Measurements from ENCODE around the gene ITM2B.

The ITM2B gene

GRCh38 chr13:48252176-48252575, 19.2 kb downstream of the ITM2B start:
- no peaks in the 10 kb centered on the region for H3K4me1 ChIP-seq (ENCODE audit: control insufficient read depth, low read length)
- H4K20me1 ChIP-seq (ENCODE audit: control insufficient read depth, insufficient read depth, low read depth, low read length), result no peaks in the 10 kb centered on the region
- TF ChIP-seq EZH2phosphoT487 (IDR thresholded peaks at IDR 0.05; ENCODE audit: borderline replicate concordance, low read length) (no peak), CTCF (IDR thresholded peaks at IDR 0.05; ENCODE audit: low read depth, low read length, poor library complexity, severe bottlenecking) (no peak)
- H3K4me3 ChIP-seq (ENCODE audit: low read length), result no peak overlapping the region
- H3K4me2 ChIP-seq (ENCODE audit: low read length), result no peak overlapping the region
- H3F3A ChIP-seq (ENCODE audit: control insufficient read depth, insufficient read depth), result no peaks in the 10 kb centered on the region
- peaks cover 18% of the 10 kb centered on the region for H3K79me2 ChIP-seq (ENCODE audit: control insufficient read depth, low read length)
- H3K36me3 ChIP-seq (ENCODE audit: control insufficient read depth, low read length), result peaks cover 28% of the 10 kb centered on the region
- H3K9me3 ChIP-seq (ENCODE audit: control insufficient read depth, insufficient read depth, low read length), result no peaks in the 10 kb centered on the region
- no peak overlapping the region for H3K27ac ChIP-seq (ENCODE audit: low read depth, low read length)
- no peaks in the 10 kb centered on the region for H3K27me3 ChIP-seq (ENCODE audit: control insufficient read depth, low read length)
- H3K9me2 ChIP-seq (replicated peaks; ENCODE audit: control insufficient read depth, low read length), result no peaks in the 10 kb centered on the region

GRCh38 chr13:48253849-48254248, 20.8 kb downstream of the ITM2B start:
- no peaks in the 10 kb centered on the region for H3F3A ChIP-seq (ENCODE audit: control insufficient read depth, insufficient read depth)
- TF ChIP-seq EZH2phosphoT487 (IDR thresholded peaks at IDR 0.05; ENCODE audit: borderline replicate concordance, low read length) (no peak), CTCF (IDR thresholded peaks at IDR 0.05; ENCODE audit: low read depth, low read length, poor library complexity, severe bottlenecking) (no peak)
- peaks cover 14% of the 10 kb centered on the region for H3K79me2 ChIP-seq (ENCODE audit: control insufficient read depth, low read length)
- H3K4me2 ChIP-seq (ENCODE audit: low read length), result no peak overlapping the region
- H3K4me1 ChIP-seq (ENCODE audit: control insufficient read depth, low read length), result no peaks in the 10 kb centered on the region
- no peaks in the 10 kb centered on the region for H4K20me1 ChIP-seq (ENCODE audit: control insufficient read depth, insufficient read depth, low read depth, low read length)
- H3K27ac ChIP-seq (ENCODE audit: low read depth, low read length), result no peak overlapping the region
- no peak overlapping the region for H3K4me3 ChIP-seq (ENCODE audit: low read length)
- peaks cover 41% of the 10 kb centered on the region for H3K36me3 ChIP-seq (ENCODE audit: control insufficient read depth, low read length)
- H3K27me3 ChIP-seq (ENCODE audit: control insufficient read depth, low read length), result no peaks in the 10 kb centered on the region
- no peaks in the 10 kb centered on the region for H3K9me2 ChIP-seq (replicated peaks; ENCODE audit: control insufficient read depth, low read length)
- H3K9me3 ChIP-seq (ENCODE audit: control insufficient read depth, insufficient read depth, low read length), result no peaks in the 10 kb centered on the region

DNA sequence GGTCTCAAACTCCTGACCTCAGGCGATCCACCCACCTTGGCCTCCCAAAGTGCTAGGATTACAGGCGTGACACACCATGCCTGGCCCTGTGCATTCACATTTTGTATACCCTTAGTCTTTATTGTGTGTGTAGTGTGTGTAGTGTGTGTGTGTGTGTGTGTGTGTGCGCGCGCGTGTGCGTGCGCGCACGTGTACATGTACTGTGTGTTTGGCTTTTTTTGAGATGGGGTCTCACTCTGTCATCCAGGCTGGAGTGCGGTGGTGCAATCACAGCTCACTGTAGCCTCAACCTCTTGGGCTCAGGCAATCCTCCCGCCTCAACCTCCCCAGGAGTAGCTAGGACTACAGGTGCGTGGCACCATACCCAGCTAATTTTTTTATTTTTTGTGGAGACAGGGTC, 22.1 kb downstream of the ITM2B start:
- peaks cover 10% of the 10 kb centered on the region for H3K79me2 ChIP-seq (ENCODE audit: control insufficient read depth, low read length)
- no peaks in the 10 kb centered on the region for H3K4me1 ChIP-seq (ENCODE audit: control insufficient read depth, low read length)
- H3K4me2 ChIP-seq (ENCODE audit: low read length), result no peak overlapping the region
- H3K27me3 ChIP-seq (ENCODE audit: control insufficient read depth, low read length), result no peaks in the 10 kb centered on the region
- peaks cover 48% of the 10 kb centered on the region for H3K36me3 ChIP-seq (ENCODE audit: control insufficient read depth, low read length)
- no peak overlapping the region for H3K27ac ChIP-seq (ENCODE audit: low read depth, low read length)
- H3K9me3 ChIP-seq (ENCODE audit: control insufficient read depth, insufficient read depth, low read length), result no peaks in the 10 kb centered on the region
- no peaks in the 10 kb centered on the region for H4K20me1 ChIP-seq (ENCODE audit: control insufficient read depth, insufficient read depth, low read depth, low read length)
- no peak overlapping the region for H3K4me3 ChIP-seq (ENCODE audit: low read length)
- TF ChIP-seq EZH2phosphoT487 (IDR thresholded peaks at IDR 0.05; ENCODE audit: borderline replicate concordance, low read length), result no peak
- no peak for TF ChIP-seq CTCF (IDR thresholded peaks at IDR 0.05; ENCODE audit: low read depth, low read length, poor library complexity, severe bottlenecking)
- H3K9me2 ChIP-seq (replicated peaks; ENCODE audit: control insufficient read depth, low read length), result no peaks in the 10 kb centered on the region
- no peaks in the 10 kb centered on the region for H3F3A ChIP-seq (ENCODE audit: control insufficient read depth, insufficient read depth)

DNA sequence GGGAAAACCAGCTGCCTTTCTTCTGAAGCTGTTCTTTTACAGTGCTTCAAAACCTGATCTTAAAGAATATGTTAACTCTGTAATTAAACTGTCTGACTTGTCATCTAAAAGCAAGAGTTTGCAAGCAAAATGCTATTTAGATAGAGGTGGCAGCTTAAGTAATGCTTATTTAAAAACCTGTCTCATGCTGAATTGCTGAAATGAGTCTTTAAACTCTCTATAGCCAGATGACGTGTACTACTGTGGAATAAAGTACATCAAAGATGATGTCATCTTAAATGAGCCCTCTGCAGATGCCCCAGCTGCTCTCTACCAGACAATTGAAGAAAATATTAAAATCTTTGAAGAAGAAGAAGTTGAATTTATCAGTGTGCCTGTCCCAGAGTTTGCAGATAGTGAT, 22.9 kb downstream of the ITM2B start:
- Histone ChIP-seq H3K27me3 (ENCODE audit: control insufficient read depth, low read length) (no peaks in the 10 kb centered on the region), H3K4me1 (ENCODE audit: control insufficient read depth, low read length) (no peaks in the 10 kb centered on the region), H3K4me3 (ENCODE audit: low read length) (no peak overlapping the region), H4K20me1 (ENCODE audit: control insufficient read depth, insufficient read depth, low read depth, low read length) (no peaks in the 10 kb centered on the region), H3F3A (ENCODE audit: control insufficient read depth, insufficient read depth) (no peaks in the 10 kb centered on the region), H3K9me3 (ENCODE audit: control insufficient read depth, insufficient read depth, low read length) (no peaks in the 10 kb centered on the region), H3K27ac (ENCODE audit: low read depth, low read length) (no peak overlapping the region), H3K4me2 (ENCODE audit: low read length) (no peak overlapping the region), H3K36me3 (ENCODE audit: control insufficient read depth, low read length) (peaks cover 53% of the 10 kb centered on the region), H3K9me2 (replicated peaks; ENCODE audit: control insufficient read depth, low read length) (no peaks in the 10 kb centered on the region), H3K79me2 (ENCODE audit: control insufficient read depth, low read length) (peaks cover 10% of the 10 kb centered on the region)
- TF ChIP-seq CTCF (IDR thresholded peaks at IDR 0.05; ENCODE audit: low read depth, low read length, poor library complexity, severe bottlenecking) (no peak), EZH2phosphoT487 (IDR thresholded peaks at IDR 0.05; ENCODE audit: borderline replicate concordance, low read length) (no peak)

Data from DOHH2 (cell line).